Eye (tissue), 1 donor: Measurements from ENCODE around the gene GPR152.
"Not testable (repeated sequence)": the region's sequence is repeated elsewhere in the genome, so short reads cannot be mapped to it uniquely, and the experiment has no call there.

ENCODE experiments used
- DNase-seq: peaks from one replicate; pipeline ENCODE4 v3.0.0-alpha.2; 2015

Gene GPR152

GRCh38 chr11:67439321-67440228, 13.0 kb downstream of the GPR152 start:
- DNase-seq: no peak

GRCh38 chr11:67438158-67438902, 14.2 kb downstream of the GPR152 start:
- no peak for DNase-seq

- no peak for DNase-seq
Measured at GRCh38 chr11:67437809-67438157, 14.7 kb downstream of the GPR152 start.

GRCh38 chr11:67437082-67437808, 15.3 kb downstream of the GPR152 start, which contains the start of gene PTPRCAP:
TSS of gene PTPRCAP (minus strand) at chr11:67437682. CDS start at chr11:67437619, 63 bp downstream.
- DNase-seq: no peak

GRCh38 chr11:67436459-67437081, 16.0 kb downstream of the GPR152 start:
- DNase-seq: no peak

- no peak for DNase-seq
Measured at GRCh38 chr11:67435727-67436458, 16.6 kb downstream of the GPR152 start.

- no peak for DNase-seq
Measured at GRCh38 chr11:67435031-67435726, 17.4 kb downstream of the GPR152 start.

- DNase-seq: no peak
Measured at GRCh38 chr11:67434395-67434881, 18.1 kb downstream of the GPR152 start.

- no peak for DNase-seq
Measured at GRCh38 chr11:67433536-67434394, 18.8 kb downstream of the GPR152 start.

- no peak for DNase-seq
Measured at GRCh38 chr11:67432655-67433349, 19.7 kb downstream of the GPR152 start.

- DNase-seq: no peak
Measured at GRCh38 chr11:67431346-67432249, 20.9 kb downstream of the GPR152 start.

- no peak for DNase-seq
Measured at GRCh38 chr11:67429722-67430121, 22.8 kb downstream of the GPR152 start.

- DNase-seq: no peak
Measured at GRCh38 chr11:67429038-67429668, 23.4 kb downstream of the GPR152 start.

GRCh38 chr11:67428052-67429001, 24.2 kb downstream of the GPR152 start, which contains the start of gene RPS6KB2:
TSS of gene RPS6KB2 (plus strand) at chr11:67428494. CDS start at chr11:67428546, 52 bp downstream.
- DNase-seq: peak; percentile 100

- DNase-seq: not testable (repeated sequence)
Measured at GRCh38 chr11:67427364-67427859, 25.1 kb downstream of the GPR152 start.

- DNase-seq: no peak
Measured at GRCh38 chr11:67423891-67424613, 28.5 kb downstream of the GPR152 start.
